Type B pancreatic cell (in vitro differentiated cells): Measurements from ENCODE around the gene GNAO1. TPM values are rescaled to one million over a fixed set of nuclear protein-coding genes. Genes with fewer than 3 reads are reported as not detected.

Experiments
- DNase-seq: peaks from one replicate; pipeline ENCODE4 v3.0.0; 2021; ENCODE audit warnings: mixed read lengths; ENCODE audit not compliant: unreplicated experiment; ENCODE audit errors: extremely low spot score
- H3K27ac Mint-ChIP-seq: 2 replicates; pipeline ENCODE4 v1.8.0; 2021; ENCODE audit warnings: mild to moderate bottlenecking, mixed read lengths
- H3K27me3 Mint-ChIP-seq: 2 replicates; pipeline ENCODE4 v1.8.0; 2021; ENCODE audit warnings: mixed read lengths
- H3K36me3 Mint-ChIP-seq: 2 replicates; pipeline ENCODE4 v1.8.0; 2021; ENCODE audit warnings: mixed read lengths
- H3K4me1 Mint-ChIP-seq: one replicate; pipeline ENCODE4 v1.8.0; 2021; ENCODE audit warnings: mixed read lengths; ENCODE audit not compliant: unreplicated experiment
- H3K4me3 Mint-ChIP-seq: 2 replicates; pipeline ENCODE4 v1.8.0; 2021; ENCODE audit warnings: mild to moderate bottlenecking, mixed read lengths
- H3K9me3 Mint-ChIP-seq: 2 replicates; pipeline ENCODE4 v1.8.0; 2021; ENCODE audit warnings: mixed read lengths
- CTCF ChIP-seq: fragments of 200-600 bp; sonication (generic); conservative IDR thresholded peaks from 2 replicates; pipeline ENCODE4 v1.5.0; 2021; ENCODE audit warnings: antibody characterized with exemption, mild to moderate bottlenecking
- total RNA-seq: library from RNA; stranded (reverse); gene quantifications from 2 replicates; pipeline ENCODE4 v1.2.1, GENCODE V29; 2021; ENCODE audit warnings: low replicate concordance

GNAO1 gene
- total RNA-seq, 1 donor from 2014 or later: 13.2 TPM

DNA sequence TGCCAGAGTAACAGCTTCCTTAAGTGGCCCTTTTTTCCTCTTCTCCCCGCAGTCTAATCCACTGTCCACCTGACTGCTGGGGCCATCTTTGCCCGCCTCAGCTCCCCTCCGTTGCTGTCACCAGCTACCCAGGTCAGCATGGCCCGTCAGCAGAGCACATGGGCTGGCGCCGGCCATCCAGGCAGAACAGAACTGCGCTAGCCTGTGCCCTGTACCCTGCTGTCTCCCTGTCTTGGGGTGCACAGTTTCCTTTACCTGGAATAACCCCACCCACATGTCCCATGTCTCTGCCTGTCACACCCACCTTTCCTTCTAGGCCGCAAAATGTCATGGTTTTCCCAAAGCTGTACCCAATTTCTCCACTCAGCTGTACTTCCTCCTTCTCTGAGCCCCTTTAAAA lies 55.7 kb downstream of the GNAO1 start:
- Mint-ChIP-seq H3K9me3 (no peaks in the 10 kb centered on the region), H3K27ac (peak overlapping the region; percentile 11), H3K36me3 (peaks cover 3% of the 10 kb centered on the region), H3K4me1 (peaks cover 14% of the 10 kb centered on the region), H3K4me3 (no peak overlapping the region), H3K27me3 (no peaks in the 10 kb centered on the region)
- no peak for TF ChIP-seq CTCF
- DNase-seq: no peak

DNA sequence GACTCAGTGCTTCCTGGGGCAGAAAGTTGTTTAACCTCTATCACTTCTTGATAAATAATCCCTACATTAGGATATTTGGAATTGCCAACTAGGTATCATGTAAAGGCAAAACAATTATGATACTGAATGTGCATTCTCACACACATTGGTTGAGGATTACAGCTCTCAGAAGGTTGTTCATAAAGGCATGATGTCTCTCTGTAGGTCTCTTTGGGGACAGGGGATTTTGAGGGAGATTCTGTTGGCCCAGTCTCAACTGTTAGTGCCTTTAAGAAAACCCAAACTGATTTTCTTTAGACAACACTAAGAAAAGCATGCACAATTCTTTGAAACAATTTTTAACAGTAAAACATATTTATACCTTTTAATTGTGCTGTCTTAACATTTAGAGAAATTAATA lies 56.5 kb downstream of the GNAO1 start:
- H3K9me3 Mint-ChIP-seq: no peaks in the 10 kb centered on the region
- no peak for TF ChIP-seq CTCF
- H3K27me3 Mint-ChIP-seq: no peaks in the 10 kb centered on the region

GRCh38 chr16:56252835-56253234 lies 61.5 kb downstream of the GNAO1 start:
- Mint-ChIP-seq H3K36me3 (peaks cover 3% of the 10 kb centered on the region), H3K27ac (no peak overlapping the region), H3K9me3 (no peaks in the 10 kb centered on the region), H3K4me3 (no peak overlapping the region), H3K27me3 (no peaks in the 10 kb centered on the region), H3K4me1 (no peaks in the 10 kb centered on the region)
- no peak for DNase-seq
- no peak for TF ChIP-seq CTCF

More for the DNA sequence above, 56.5 kb downstream of the GNAO1 start:
- Mint-ChIP-seq H3K36me3 (peaks cover 3% of the 10 kb centered on the region), H3K27ac (no peak overlapping the region), H3K4me3 (no peak overlapping the region), H3K4me1 (peaks cover 14% of the 10 kb centered on the region)
- DNase-seq: no peak

- Mint-ChIP-seq H3K4me3 (no peak overlapping the region), H3K4me1 (no peaks in the 10 kb centered on the region), H3K36me3 (no peaks in the 10 kb centered on the region), H3K9me3 (no peaks in the 10 kb centered on the region), H3K27ac (no peak overlapping the region), H3K27me3 (no peaks in the 10 kb centered on the region)
- no peak for DNase-seq
- TF ChIP-seq CTCF: no peak
Observed at GRCh38 chr16:56255904-56256303, 64.6 kb downstream of the GNAO1 start.

GRCh38 chr16:56257239-56257638 lies 66.0 kb downstream of the GNAO1 start:
- DNase-seq: no peak
- H3K4me3 Mint-ChIP-seq: no peak overlapping the region
- no peak for TF ChIP-seq CTCF

More at GRCh38 chr16:56257239-56257638, 66.0 kb downstream of the GNAO1 start:
- no peaks in the 10 kb centered on the region for H3K27me3 Mint-ChIP-seq
- no peaks in the 10 kb centered on the region for H3K9me3 Mint-ChIP-seq
- H3K27ac Mint-ChIP-seq: no peak overlapping the region
- no peaks in the 10 kb centered on the region for H3K36me3 Mint-ChIP-seq
- H3K4me1 Mint-ChIP-seq: peaks cover 5% of the 10 kb centered on the region
